SK-N-SH (cell line): ENCODE data around the gene ADPRS. TPM values are rescaled to one million over a fixed set of nuclear protein-coding genes. Genes with fewer than 3 reads are reported as not detected.
A peak's percentile ranks its signal among the peaks of the same experiment; 100 is the strongest.

Source experiments
- CTCF ChIA-PET: fragments of 300-600, 350-600 bp; formaldehyde crosslinking; extraction: SDS; loops from one replicate; lab custom pipeline; 2021; lab: Yijun Ruan, JAX
- POLR2A ChIA-PET: fragments of 350-600 bp; sonication (Branson Sonifier 250); formaldehyde crosslinking; extraction: SDS; loops from one replicate; lab custom pipeline; 2020; ENCODE audit warnings: antibody characterized with exemption, inconsistent platforms; lab: Yijun Ruan, JAX
- DNase-seq: peaks from one replicate; pipeline ENCODE4 v3.0.0; 2012
- H2AFZ ChIP-seq: fragments of 200-600 bp; sonication (generic); 2 replicates; pipeline ENCODE4 v1.8.1; 2016; ENCODE audit warnings: antibody characterized with exemption, mild to moderate bottlenecking, low read depth
- H3F3A ChIP-seq: fragments of 200-600 bp; sonication (generic); replicated peaks from 2 replicates; pipeline ENCODE3; 2016; ENCODE audit warnings: antibody characterized with exemption, mild to moderate bottlenecking; ENCODE audit not compliant: insufficient read depth
- H3K27ac ChIP-seq, 2 experiments: fragments of 200-500 bp in 1 of 2; fragments of 200-600 bp in 1 of 2; sonication (Bioruptor generic) in 1 of 2; sonication (generic), shearing (Covaris generic) in 1 of 2; 2 replicates each; pipeline versions ENCODE4 v1.5.1 to v1.6.1; 2014 to 2016; ENCODE audit warnings: low read depth in 2 of 2, inconsistent platforms in 1 of 2, low read length in 1 of 2, mild to moderate bottlenecking in 1 of 2, mixed read lengths in 1 of 2
- H3K27me3 ChIP-seq: fragments of 200-600 bp; sonication (generic), shearing (Covaris generic); 2 replicates; pipeline ENCODE4 v1.6.1; 2016; ENCODE audit warnings: mixed run types; ENCODE audit not compliant: insufficient read depth
- H3K36me3 ChIP-seq, 2 experiments: fragments of 200-500 bp in 1 of 2; fragments of 200-600 bp in 1 of 2; sonication (Bioruptor generic) in 1 of 2; sonication (generic) in 1 of 2; replicated peaks in 1 of 2; 2 replicates each; pipeline versions ENCODE3 to v1.5.1; 2014 to 2016; ENCODE audit warnings: low read length in 1 of 2, mild to moderate bottlenecking in 1 of 2; ENCODE audit not compliant: insufficient read depth in 2 of 2, control insufficient read depth in 1 of 2
- H3K4me1 ChIP-seq, 2 experiments: fragments of 200-500 bp in 1 of 2; fragments of 200-600 bp in 1 of 2; sonication (Bioruptor generic) in 1 of 2; sonication (generic), shearing (Covaris generic) in 1 of 2; 2 replicates each; pipeline versions ENCODE4 v1.5.1 to v1.6.1; 2014 to 2016; ENCODE audit warnings: low read depth in 1 of 2, low read length in 1 of 2, mixed run types in 1 of 2; ENCODE audit not compliant: insufficient read depth in 2 of 2, control insufficient read depth in 1 of 2
- H3K4me2 ChIP-seq: fragments of 200-600 bp; sonication (generic), shearing (Covaris generic); 2 replicates; pipeline ENCODE4 v1.6.1; 2017; ENCODE audit warnings: mixed run types
- H3K4me3 ChIP-seq, 2 experiments: fragments of 200-500 bp in 1 of 2; fragments of 200-600 bp in 1 of 2; sonication (Bioruptor generic) in 1 of 2; sonication (generic), shearing (Covaris generic) in 1 of 2; 2 replicates each; pipeline versions ENCODE4 v1.5.1 to v1.8.1; 2014 to 2016; ENCODE audit warnings: low read depth in 2 of 2, inconsistent platforms in 1 of 2, low read length in 1 of 2, mild to moderate bottlenecking in 1 of 2, mixed read lengths in 1 of 2, moderate library complexity in 1 of 2
- H3K79me2 ChIP-seq: fragments of 200-600 bp; sonication (generic); 2 replicates; pipeline ENCODE4 v1.8.1; 2017; ENCODE audit warnings: mild to moderate bottlenecking; ENCODE audit not compliant: insufficient read depth
- H3K9ac ChIP-seq: fragments of 200-600 bp; sonication (generic); 2 replicates; pipeline ENCODE4 v1.6.1; 2017; ENCODE audit warnings: mixed run types
- H3K9me2 ChIP-seq: fragments of 200-600 bp; sonication (generic); 2 replicates; pipeline ENCODE4 v1.6.1; 2017; ENCODE audit warnings: mixed run types
- H3K9me3 ChIP-seq: fragments of 200-600 bp; sonication (generic); 2 replicates; pipeline ENCODE4 v1.6.1; 2017; ENCODE audit warnings: mixed run types, mild to moderate bottlenecking, moderate library complexity
- H4K20me1 ChIP-seq: fragments of 200-600 bp; sonication (generic); 2 replicates; pipeline ENCODE4 v1.6.1; 2017; ENCODE audit warnings: mild to moderate bottlenecking, mixed run types; ENCODE audit not compliant: insufficient read depth
- CTCF ChIP-seq: fragments of 200-600 bp; sonication (generic); IDR thresholded peaks from 2 replicates; pipeline ENCODE4 v1.6.1; 2017; ENCODE audit warnings: antibody characterized with exemption, mild to moderate bottlenecking, moderate library complexity
- FOXM1 ChIP-seq: IDR thresholded peaks from 2 replicates; pipeline ENCODE4 v1.4.0; 2012; ENCODE audit warnings: low read depth, mild to moderate bottlenecking
- GATA2 ChIP-seq: sonication (generic); formaldehyde crosslinking; IDR thresholded peaks from 2 replicates; pipeline ENCODE4 v1.5.0; 2020; ENCODE audit warnings: mild to moderate bottlenecking, missing genetic modification reagents
- MEF2A ChIP-seq: IDR thresholded peaks from 2 replicates; pipeline ENCODE4 v1.4.0; 2012; ENCODE audit warnings: low read depth, borderline replicate concordance
- RAD21 ChIP-seq: IDR thresholded peaks from 2 replicates; pipeline ENCODE4 v1.6.1; 2012; ENCODE audit warnings: mild to moderate bottlenecking, low read length
- REST ChIP-seq: IDR thresholded peaks from 2 replicates; pipeline ENCODE4 v1.6.1; 2012; ENCODE audit warnings: mild to moderate bottlenecking, low read depth, low read length, moderate library complexity
- RFX5 ChIP-seq: IDR thresholded peaks from 2 replicates; pipeline ENCODE4 v1.6.1; 2012; ENCODE audit warnings: mild to moderate bottlenecking, improper control_type of control experiment, low read length
- RXRA ChIP-seq: IDR thresholded peaks from 2 replicates; pipeline ENCODE4 v1.4.0; 2012; ENCODE audit warnings: low read depth, mild to moderate bottlenecking, borderline replicate concordance
- SMC3 ChIP-seq: IDR thresholded peaks from 2 replicates; pipeline ENCODE4 v1.6.1; 2012; ENCODE audit warnings: low read depth, low read length, improper control_type of control experiment
- TAF1 ChIP-seq: IDR thresholded peaks from 2 replicates; pipeline ENCODE4 v1.6.1; 2012; ENCODE audit warnings: low read depth, mild to moderate bottlenecking, low read length, moderate library complexity, borderline replicate concordance
- WGBS: methylation state at CpG from one replicate; pipeline ENCODE4 v1.1.6; 2017; ENCODE audit warnings: low lambda C conversion rate; 5-methylcytosine and 5-hydroxymethylcytosine counted together
- polyA plus RNA-seq, 3 experiments: library from polyadenylated mRNA; depleted of rRNA; stranded (reverse); fragments of >200 nt; gene quantifications; 2 replicates each; pipeline ENCODE4 v1.2.3, GENCODE V29; 2012
- TF ChIP-seq, protein P1 (sequence below): IDR thresholded peaks from 2 replicates; pipeline ENCODE4 v1.4.0; 2012; ENCODE audit warnings: low read depth, borderline replicate concordance

ADPRS gene
- polyA plus RNA-seq, 1 of the 3 experiments (the other 2 are of a cell fraction) = 54.2 TPM

- peaks cover 14 to 43% of the 10 kb centered on the region in 2 experiments; a peak in 3 of 4 replicates for H3K4me1 ChIP-seq
- no peak overlapping the region; a peak in 1 of 4 replicates for H3K4me3 ChIP-seq
- ChIA-PET CTCF (interaction anchor here (0.6 to 17.9 kb wide), 41 partner anchors 10 to 407 kb away, joined by 3 to 700 read pairs (median 3); partner anchors contain the start of genes ADPRS, AGO1, AGO3 and OSCP1), POLR2A (interaction anchor here (0.7 to 1.3 kb wide), 2 partner anchors 38 to 40 kb away, joined by 3 to 5 read pairs; no protein-coding TSS in a partner anchor)
- WGBS = 39% methylated on average over 3 of the region's 7 CpGs
- no peak overlapping the region for H2AFZ ChIP-seq
- H3K79me2 ChIP-seq = peaks cover 24% of the 10 kb centered on the region; the same call in 1 of the 2 replicates
- H3K9ac ChIP-seq = peak overlapping the region; percentile 7; the same call in 1 of the 2 replicates
- H3K4me2 ChIP-seq = peak overlapping the region; percentile 44; the same call in 1 of the 2 replicates
- peaks cover 39% of the 10 kb centered on the region for H3F3A ChIP-seq
- TF ChIP-seq FOXM1 = no peak
- no peak for TF ChIP-seq RXRA
- TF ChIP-seq CTCF = peak; percentile 88
- TF ChIP-seq, protein P1, sequence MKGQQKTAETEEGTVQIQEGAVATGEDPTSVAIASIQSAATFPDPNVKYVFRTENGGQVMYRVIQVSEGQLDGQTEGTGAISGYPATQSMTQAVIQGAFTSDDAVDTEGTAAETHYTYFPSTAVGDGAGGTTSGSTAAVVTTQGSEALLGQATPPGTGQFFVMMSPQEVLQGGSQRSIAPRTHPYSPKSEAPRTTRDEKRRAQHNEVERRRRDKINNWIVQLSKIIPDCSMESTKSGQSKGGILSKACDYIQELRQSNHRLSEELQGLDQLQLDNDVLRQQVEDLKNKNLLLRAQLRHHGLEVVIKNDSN = no peak
- peak; percentile 92 for TF ChIP-seq RAD21
- TF ChIP-seq RFX5 = no peak
- no peak for TF ChIP-seq MEF2A
- TF ChIP-seq GATA2 (CRISPR knock-in tag) = no peak
- TF ChIP-seq REST = no peak
- TF ChIP-seq SMC3 = peak; percentile 94
- no peak for TF ChIP-seq TAF1
- peaks cover 21 to 23% of the 10 kb centered on the region in 2 experiments for H3K36me3 ChIP-seq
- H3K27me3 ChIP-seq = no peaks in the 10 kb centered on the region
- no peaks in the 10 kb centered on the region for H3K9me2 ChIP-seq
- H3K27ac ChIP-seq = peak overlapping the region; percentile 45 to 89
- no peaks in the 10 kb centered on the region for H3K9me3 ChIP-seq
- H4K20me1 ChIP-seq = no peaks in the 10 kb centered on the region
- DNase-seq = peak; percentile 86
Observed at GRCh38 chr1:36134505-36135329, 46.0 kb downstream of the ADPRS start.
